Endothelial cell of umbilical vein (primary cell): ENCODE data around the gene OSGEP.

Experiments used
- EZH2 ChIP-seq: IDR thresholded peaks from 2 replicates; pipeline ENCODE4 v1.6.1; 2012; ENCODE audit warnings: borderline replicate concordance, low read depth, mild to moderate bottlenecking, moderate library complexity, low read length, inconsistent platforms; ENCODE audit not compliant: severe bottlenecking
- GATA2 ChIP-seq: IDR thresholded peaks from 2 replicates; pipeline ENCODE4 v1.7.0; 2011; ENCODE audit warnings: low read depth, mild to moderate bottlenecking, moderate library complexity, mixed read lengths, low read length; ENCODE audit not compliant: insufficient read length, insufficient read depth
- JUN ChIP-seq: IDR thresholded peaks from 2 replicates; pipeline ENCODE4 v1.6.1; 2011; ENCODE audit warnings: borderline replicate concordance, low read depth; ENCODE audit not compliant: insufficient read length, insufficient read depth
- MYC ChIP-seq: IDR thresholded peaks from one replicate; pipeline ENCODE4 v1.6.1; 2011; ENCODE audit warnings: mild to moderate bottlenecking, low read depth, low read length
- POLR2A ChIP-seq: IDR thresholded peaks from 2 replicates; pipeline ENCODE4 v1.6.1; 2012; ENCODE audit warnings: low read depth, mild to moderate bottlenecking, control low read depth, low read length
- POLR2AphosphoS5 ChIP-seq: IDR thresholded peaks from 2 replicates; pipeline ENCODE4 v1.6.1; 2012; ENCODE audit warnings: low read depth, mild to moderate bottlenecking, control low read depth, low read length, moderate library complexity; ENCODE audit not compliant: insufficient read depth
- TF ChIP-seq, protein P1 (sequence below), 2 donors: IDR thresholded peaks; 1 replicate in 1 of 2; 2 replicates in 1 of 2; pipeline ENCODE4 v1.5.1; 2011; ENCODE audit warnings: low read length in 2 of 2, mild to moderate bottlenecking in 2 of 2, moderate library complexity in 2 of 2, control low read depth in 1 of 2, inconsistent platforms in 1 of 2, low read depth in 1 of 2; ENCODE audit not compliant: insufficient read depth in 1 of 2; ENCODE audit errors: extremely low read depth in 1 of 2
- TF ChIP-seq, protein P2 (sequence below): IDR thresholded peaks from 2 replicates; pipeline ENCODE4 v1.6.1; 2011; ENCODE audit not compliant: insufficient read depth, insufficient read length

DNA sequence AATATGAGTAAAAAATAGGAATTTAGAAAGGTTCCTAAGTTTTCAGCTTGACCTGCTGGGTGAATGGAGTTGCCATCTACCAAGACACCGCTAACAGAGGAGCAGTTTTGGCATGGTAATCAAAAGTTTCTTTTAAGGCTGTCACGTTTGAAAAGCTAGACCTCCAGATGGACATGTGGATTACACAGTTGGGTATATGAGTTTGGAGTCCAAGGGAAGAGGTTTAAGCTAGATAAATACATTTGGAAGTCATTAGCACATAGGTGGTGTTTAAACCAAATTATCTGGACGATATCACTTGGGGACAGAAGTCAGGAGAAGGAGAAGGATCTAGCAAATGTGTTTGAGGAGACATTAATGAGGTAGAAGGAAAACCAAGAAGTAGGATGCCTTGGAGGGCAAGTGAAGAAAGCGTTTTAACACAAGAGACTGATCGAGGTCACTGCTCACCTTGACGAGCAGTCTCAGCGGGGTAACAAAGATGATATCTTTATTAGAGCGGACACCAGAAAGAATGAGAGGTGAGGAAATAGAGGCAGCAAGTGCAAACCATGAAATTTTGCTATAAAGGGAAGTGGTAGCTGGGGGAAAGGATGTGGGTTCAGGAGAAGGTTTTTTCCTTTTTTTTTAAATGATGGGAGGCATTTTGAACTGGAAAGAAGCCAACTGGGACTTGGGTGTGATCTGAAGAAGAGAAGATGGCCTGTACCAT, 32.2 kb upstream of the OSGEP start:
- TF ChIP-seq, protein P1, sequence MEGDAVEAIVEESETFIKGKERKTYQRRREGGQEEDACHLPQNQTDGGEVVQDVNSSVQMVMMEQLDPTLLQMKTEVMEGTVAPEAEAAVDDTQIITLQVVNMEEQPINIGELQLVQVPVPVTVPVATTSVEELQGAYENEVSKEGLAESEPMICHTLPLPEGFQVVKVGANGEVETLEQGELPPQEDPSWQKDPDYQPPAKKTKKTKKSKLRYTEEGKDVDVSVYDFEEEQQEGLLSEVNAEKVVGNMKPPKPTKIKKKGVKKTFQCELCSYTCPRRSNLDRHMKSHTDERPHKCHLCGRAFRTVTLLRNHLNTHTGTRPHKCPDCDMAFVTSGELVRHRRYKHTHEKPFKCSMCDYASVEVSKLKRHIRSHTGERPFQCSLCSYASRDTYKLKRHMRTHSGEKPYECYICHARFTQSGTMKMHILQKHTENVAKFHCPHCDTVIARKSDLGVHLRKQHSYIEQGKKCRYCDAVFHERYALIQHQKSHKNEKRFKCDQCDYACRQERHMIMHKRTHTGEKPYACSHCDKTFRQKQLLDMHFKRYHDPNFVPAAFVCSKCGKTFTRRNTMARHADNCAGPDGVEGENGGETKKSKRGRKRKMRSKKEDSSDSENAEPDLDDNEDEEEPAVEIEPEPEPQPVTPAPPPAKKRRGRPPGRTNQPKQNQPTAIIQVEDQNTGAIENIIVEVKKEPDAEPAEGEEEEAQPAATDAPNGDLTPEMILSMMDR (IDR thresholded peaks at IDR 0.05; ENCODE audit: extremely low read depth in 1 of 2, insufficient read depth in 1 of 2, low read depth in 1 of 2, low read length in 2 of 2), result no peak
- TF ChIP-seq POLR2A (no peak), POLR2AphosphoS5 (no peak), GATA2 (no peak), EZH2 (no peak), MYC (no peak), JUN (no peak)
- TF ChIP-seq, protein P2, sequence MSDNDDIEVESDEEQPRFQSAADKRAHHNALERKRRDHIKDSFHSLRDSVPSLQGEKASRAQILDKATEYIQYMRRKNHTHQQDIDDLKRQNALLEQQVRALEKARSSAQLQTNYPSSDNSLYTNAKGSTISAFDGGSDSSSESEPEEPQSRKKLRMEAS, result no peak
